Cerebellar nuclear complex (tissue), 1 donor: ENCODE measurements around the gene KRCC1.
"Not testable (repeated sequence)": the region's sequence is repeated elsewhere in the genome, so short reads cannot be mapped to it uniquely, and the experiment has no call there.

Source experiments
- DNase-seq, 2 experiments: peaks; one replicate each; lab custom pipeline; 2025; lab: John Stamatoyannopoulos, UW

The KRCC1 gene

GRCh38 chr2:88000474-88000873, 55.1 kb downstream of the KRCC1 start:
- not testable (repeated sequence) for DNase-seq

- no peak for DNase-seq
Measured at GRCh38 chr2:87996570-87996969, 59.0 kb downstream of the KRCC1 start.

- no peak for DNase-seq
Measured at GRCh38 chr2:87995756-87996155, 59.8 kb downstream of the KRCC1 start.

- DNase-seq: not testable (repeated sequence)
Measured at GRCh38 chr2:87994304-87994850, 61.2 kb downstream of the KRCC1 start.

GRCh38 chr2:87992569-87992968, 63.0 kb downstream of the KRCC1 start:
- not testable (repeated sequence) for DNase-seq

GRCh38 chr2:87987473-87987872, 68.1 kb downstream of the KRCC1 start:
- DNase-seq: not testable (repeated sequence)

GRCh38 chr2:87985902-87986301, 69.7 kb downstream of the KRCC1 start:
- not testable (repeated sequence) for DNase-seq

GRCh38 chr2:87981182-87981581, 74.4 kb downstream of the KRCC1 start:
- not testable (repeated sequence) for DNase-seq
